Cardiac fibroblast (primary cell): ENCODE data around the gene OR2Y1.
"Not testable (repeated sequence)": the region's sequence is repeated elsewhere in the genome, so short reads cannot be mapped to it uniquely, and the experiment has no call there.

ENCODE experiments used
- DNase-seq, 2 donors: peaks; one replicate each; pipeline versions ENCODE4 v3.0.0 to v3.0.0-alpha.2; 2010; ENCODE audit warnings: low read depth in 2 of 2
- H3K4me3 ChIP-seq, 2 donors: replicated peaks in 1 of 2; 1 replicate in 1 of 2; 2 replicates in 1 of 2; pipeline ENCODE4 v1.5.1; 2011; ENCODE audit warnings: low read depth in 2 of 2, low read length in 2 of 2, mild to moderate bottlenecking in 2 of 2, moderate library complexity in 1 of 2
- TF ChIP-seq, protein P1 (sequence below): IDR thresholded peaks from one replicate; pipeline ENCODE4 v1.5.1; 2011; ENCODE audit warnings: low read depth, mild to moderate bottlenecking, low read length, inconsistent platforms

OR2Y1 gene

DNA sequence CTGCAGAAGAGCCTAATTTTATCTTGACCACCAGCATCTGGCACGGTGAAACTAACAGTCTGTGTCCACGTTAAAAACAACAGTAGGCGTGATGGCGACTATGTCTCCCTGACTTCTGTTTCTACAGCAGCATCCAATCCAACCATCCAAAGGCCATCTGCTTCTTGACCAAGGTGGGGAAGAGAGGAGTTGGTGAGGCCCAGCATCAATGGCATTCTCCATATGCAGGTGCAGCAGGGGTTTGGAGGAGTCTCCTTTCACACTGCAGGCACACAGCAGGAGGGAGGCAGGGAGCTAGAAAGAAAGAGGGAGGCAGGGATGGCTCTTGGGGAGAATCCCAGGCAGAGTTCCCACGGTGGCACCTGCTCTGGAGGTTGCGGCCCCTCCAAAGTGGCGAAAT, 35.8 kb upstream of the OR2Y1 start:
- TF ChIP-seq, protein P1, sequence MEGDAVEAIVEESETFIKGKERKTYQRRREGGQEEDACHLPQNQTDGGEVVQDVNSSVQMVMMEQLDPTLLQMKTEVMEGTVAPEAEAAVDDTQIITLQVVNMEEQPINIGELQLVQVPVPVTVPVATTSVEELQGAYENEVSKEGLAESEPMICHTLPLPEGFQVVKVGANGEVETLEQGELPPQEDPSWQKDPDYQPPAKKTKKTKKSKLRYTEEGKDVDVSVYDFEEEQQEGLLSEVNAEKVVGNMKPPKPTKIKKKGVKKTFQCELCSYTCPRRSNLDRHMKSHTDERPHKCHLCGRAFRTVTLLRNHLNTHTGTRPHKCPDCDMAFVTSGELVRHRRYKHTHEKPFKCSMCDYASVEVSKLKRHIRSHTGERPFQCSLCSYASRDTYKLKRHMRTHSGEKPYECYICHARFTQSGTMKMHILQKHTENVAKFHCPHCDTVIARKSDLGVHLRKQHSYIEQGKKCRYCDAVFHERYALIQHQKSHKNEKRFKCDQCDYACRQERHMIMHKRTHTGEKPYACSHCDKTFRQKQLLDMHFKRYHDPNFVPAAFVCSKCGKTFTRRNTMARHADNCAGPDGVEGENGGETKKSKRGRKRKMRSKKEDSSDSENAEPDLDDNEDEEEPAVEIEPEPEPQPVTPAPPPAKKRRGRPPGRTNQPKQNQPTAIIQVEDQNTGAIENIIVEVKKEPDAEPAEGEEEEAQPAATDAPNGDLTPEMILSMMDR = no peak
- no peak for DNase-seq
- H3K4me3 ChIP-seq = no peak overlapping the region

DNA sequence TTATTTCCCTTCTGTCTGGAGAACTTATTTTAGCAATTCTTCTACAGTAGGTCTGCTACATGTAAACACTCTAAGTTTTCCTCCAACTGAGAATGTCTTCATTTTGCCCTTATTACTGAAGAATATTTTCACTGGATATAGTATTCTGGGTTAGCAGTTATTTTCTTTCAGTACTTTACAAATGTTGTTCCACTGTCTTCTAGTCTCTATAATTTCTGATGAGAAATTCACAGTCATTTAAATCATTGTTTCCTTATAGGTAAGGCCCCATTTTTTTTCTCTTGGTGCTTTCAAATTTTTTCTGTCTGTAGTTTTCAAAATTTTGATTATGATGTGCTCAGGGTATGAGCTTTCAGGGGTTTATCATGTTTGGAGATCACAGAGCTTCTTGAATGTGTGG, 32.0 kb upstream of the OR2Y1 start:
- H3K4me3 ChIP-seq = no peak overlapping the region
- TF ChIP-seq, protein P1 = no peak
- no peak for DNase-seq

DNA sequence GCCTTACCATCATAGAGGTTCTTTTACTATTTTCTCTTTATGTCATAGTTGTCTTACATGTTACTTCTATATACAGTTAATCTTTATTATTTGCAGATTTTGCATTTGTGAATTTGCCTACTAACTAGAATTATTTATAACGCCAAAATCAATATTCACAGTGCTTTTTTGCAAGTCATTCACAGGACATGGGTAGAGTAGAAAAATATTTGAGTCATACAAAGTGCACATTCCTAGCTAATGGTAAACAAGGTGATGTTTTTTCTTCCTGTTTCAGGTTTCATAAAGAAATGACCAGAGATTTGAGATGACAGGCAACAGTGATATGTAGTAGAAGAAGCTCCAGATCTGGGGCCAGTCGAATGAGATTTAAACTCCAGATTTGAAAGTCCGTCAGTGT, 30.0 kb upstream of the OR2Y1 start:
- H3K4me3 ChIP-seq = no peak overlapping the region
- TF ChIP-seq, protein P1 = no peak
- DNase-seq = no peak

DNA sequence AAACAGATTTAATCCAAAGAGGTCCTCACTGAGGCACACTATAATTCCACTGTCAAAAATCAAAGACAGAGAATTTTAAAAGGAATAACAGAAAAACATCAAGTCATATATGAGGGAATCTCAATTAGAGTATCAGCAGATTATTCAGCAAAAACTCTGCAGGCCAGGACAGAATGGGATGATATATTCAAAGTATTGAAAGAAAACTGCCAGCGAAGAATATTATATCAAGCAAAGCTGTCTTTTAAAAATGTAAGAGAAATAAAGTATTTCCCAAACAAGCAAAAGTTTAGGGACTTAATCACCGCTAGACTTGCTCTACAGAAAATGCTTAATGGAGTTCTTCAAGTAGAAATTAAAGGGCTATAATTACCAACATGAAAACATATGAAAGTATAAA, 15.7 kb upstream of the OR2Y1 start:
- H3K4me3 ChIP-seq = no peak overlapping the region
- TF ChIP-seq, protein P1 = no peak
- DNase-seq = no peak

DNA sequence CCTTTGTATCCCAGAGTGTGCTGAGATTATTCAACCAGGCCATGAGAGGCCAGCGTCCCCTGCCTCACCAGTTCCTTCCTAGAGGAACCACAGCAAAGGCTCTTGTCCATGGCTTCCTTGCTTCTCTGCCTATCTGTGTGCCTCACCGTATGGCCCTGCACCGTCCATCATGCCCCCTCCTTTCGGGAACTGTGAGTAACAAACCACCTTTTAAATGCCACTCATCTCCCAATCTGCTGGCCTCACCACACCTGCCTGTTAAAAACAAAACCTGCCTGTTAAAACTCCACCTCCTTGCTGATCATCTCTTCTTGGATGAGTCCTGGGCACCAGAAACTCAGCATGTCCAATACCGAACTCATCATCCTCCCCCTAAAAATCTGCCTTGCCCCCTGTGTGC, 4.4 kb upstream of the OR2Y1 start:
- H3K4me3 ChIP-seq = no peak overlapping the region
- TF ChIP-seq, protein P1 = no peak
- DNase-seq = no peak

DNA sequence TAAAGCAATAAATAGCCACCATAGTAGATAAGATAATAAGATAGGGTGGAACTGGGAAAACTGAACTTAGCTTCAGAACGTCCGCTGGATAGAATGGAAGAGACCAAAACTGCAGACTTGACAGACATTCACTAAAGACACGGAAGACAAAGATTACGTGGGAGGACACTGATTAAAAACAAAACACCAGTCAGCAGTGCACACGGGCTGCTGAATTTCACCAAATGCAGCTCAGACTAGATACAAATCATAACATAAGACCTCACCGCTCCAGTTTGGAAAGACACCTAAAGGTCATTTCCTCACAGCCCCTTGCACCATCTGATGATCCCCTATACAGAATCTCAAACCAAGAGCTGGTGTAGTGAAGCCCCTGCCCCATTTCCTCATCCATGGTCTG, 2.9 kb upstream of the OR2Y1 start:
- no peak overlapping the region for H3K4me3 ChIP-seq
- DNase-seq = no peak
- TF ChIP-seq, protein P1 = no peak

DNA sequence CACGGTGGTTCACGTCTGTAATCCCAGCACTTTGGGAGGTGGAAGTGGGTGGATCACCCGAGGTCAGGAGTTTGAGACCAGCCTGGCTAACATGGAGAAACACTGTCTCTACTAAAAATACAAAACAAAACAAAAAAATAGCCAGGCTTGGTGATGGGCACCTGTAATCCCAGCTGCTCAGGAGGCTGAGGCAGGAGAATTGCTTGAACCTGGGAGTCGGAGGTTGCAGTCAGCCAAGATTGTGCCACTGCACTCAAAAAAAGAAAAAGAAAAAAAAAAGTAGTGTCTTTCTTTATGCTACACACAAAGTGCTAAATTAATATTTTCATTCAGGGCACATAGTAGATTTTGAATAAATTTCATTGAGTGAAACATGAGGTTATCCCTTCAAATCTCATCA, 1.1 kb upstream of the OR2Y1 start:
- DNase-seq, H3K4me3 ChIP-seq: not testable (repeated sequence)
